ENCODE results near the gene BIRC7.

Gene BIRC7

GRCh38 chr20:63268256-63268655, 32.6 kb downstream of the BIRC7 start:
- Histone ChIP-seq H3K27me3 (ENCODE audit: insufficient read depth, insufficient read length) (no peaks in the 10 kb centered on the region), H3K36me3 (ENCODE audit: insufficient read depth, insufficient read length, low read length) (peaks cover 12% of the 10 kb centered on the region), H3K9me3 (ENCODE audit: insufficient read depth, low read length) (no peaks in the 10 kb centered on the region), H3K4me1 (ENCODE audit: insufficient read depth, insufficient read length) (peaks cover 16% of the 10 kb centered on the region), H3K4me3 (ENCODE audit: insufficient read length, low read depth) (no peak overlapping the region), H3K9ac (ENCODE audit: insufficient read length, low read depth) (no peak overlapping the region)
- TF ChIP-seq ZNF274 (IDR thresholded peaks at IDR 0.05; ENCODE audit: low read depth, low read length): no peak
- TF ChIP-seq YY1 (IDR thresholded peaks at IDR 0.05; ENCODE audit: insufficient read depth, insufficient read length): no peak
- no peak for TF ChIP-seq SUZ12 (IDR thresholded peaks at IDR 0.05; ENCODE audit: extremely low read depth, insufficient read depth, insufficient read length)
- DNase-seq (ENCODE audit: low read depth, low spot score): no peak

DNA sequence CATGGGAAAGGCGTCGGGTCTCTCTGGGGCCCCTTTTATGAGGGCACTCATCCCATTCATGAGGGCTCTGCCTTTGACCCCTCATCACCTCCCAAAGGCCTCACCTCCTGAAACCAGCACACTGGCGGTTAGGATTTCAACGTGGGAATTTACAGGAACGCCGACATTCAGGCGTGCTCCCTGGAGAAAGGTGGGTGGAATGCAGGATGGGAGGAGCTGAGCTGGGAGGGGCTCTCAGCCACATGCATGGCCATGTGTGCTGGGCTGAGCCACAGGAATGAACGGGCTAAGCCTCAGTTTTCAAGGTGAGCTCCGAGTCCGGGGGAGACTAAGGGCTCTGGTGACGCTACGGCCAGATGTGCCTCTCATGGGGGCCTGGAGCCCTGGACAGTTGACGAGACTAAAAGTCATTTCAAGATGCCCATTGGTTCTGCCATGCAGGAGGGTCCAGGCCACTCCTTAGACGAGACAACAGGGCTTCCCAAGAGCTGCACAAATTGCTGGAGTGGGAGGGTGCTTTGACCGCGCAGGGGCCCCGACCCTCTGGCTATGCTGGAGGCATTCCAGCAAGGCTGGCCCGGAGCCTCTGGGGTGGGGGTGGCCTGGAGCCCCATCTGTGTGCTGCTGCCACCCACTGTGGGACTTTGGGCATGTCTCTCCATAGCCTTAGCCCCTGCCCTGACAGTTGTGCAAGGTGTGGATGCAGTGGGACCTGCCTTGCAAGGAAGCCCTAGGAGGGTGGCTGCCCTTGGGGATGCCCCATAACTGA, 33.1 kb downstream of the BIRC7 start:
- H3K27me3 ChIP-seq (ENCODE audit: insufficient read depth, insufficient read length): no peaks in the 10 kb centered on the region
- no peak overlapping the region for H3K9ac ChIP-seq (ENCODE audit: insufficient read length, low read depth)
- TF ChIP-seq SUZ12 (IDR thresholded peaks at IDR 0.05; ENCODE audit: extremely low read depth, insufficient read depth, insufficient read length) (no peak), ZNF274 (IDR thresholded peaks at IDR 0.05; ENCODE audit: low read depth, low read length) (no peak), YY1 (IDR thresholded peaks at IDR 0.05; ENCODE audit: insufficient read depth, insufficient read length) (no peak)
- H3K9me3 ChIP-seq (ENCODE audit: insufficient read depth, low read length): no peaks in the 10 kb centered on the region
- H3K4me1 ChIP-seq (ENCODE audit: insufficient read depth, insufficient read length): peaks cover 19% of the 10 kb centered on the region
- DNase-seq (ENCODE audit: low read depth, low spot score): no peak
- peaks cover 15% of the 10 kb centered on the region for H3K36me3 ChIP-seq (ENCODE audit: insufficient read depth, insufficient read length, low read length)
- H3K4me3 ChIP-seq (ENCODE audit: insufficient read length, low read depth): no peak overlapping the region

- Histone ChIP-seq H3K9ac (ENCODE audit: insufficient read length, low read depth) (no peak overlapping the region), H3K27me3 (ENCODE audit: insufficient read depth, insufficient read length) (no peaks in the 10 kb centered on the region), H3K4me3 (ENCODE audit: insufficient read length, low read depth) (no peak overlapping the region), H3K4me1 (ENCODE audit: insufficient read depth, insufficient read length) (peaks cover 26% of the 10 kb centered on the region), H3K36me3 (ENCODE audit: insufficient read depth, insufficient read length, low read length) (peaks cover 21% of the 10 kb centered on the region), H3K9me3 (ENCODE audit: insufficient read depth, low read length) (no peaks in the 10 kb centered on the region)
- TF ChIP-seq YY1 (IDR thresholded peaks at IDR 0.05; ENCODE audit: insufficient read depth, insufficient read length): no peak
- no peak for DNase-seq (ENCODE audit: low read depth, low spot score)
Measured at GRCh38 chr20:63269724-63270123, 34.0 kb downstream of the BIRC7 start.

DNA sequence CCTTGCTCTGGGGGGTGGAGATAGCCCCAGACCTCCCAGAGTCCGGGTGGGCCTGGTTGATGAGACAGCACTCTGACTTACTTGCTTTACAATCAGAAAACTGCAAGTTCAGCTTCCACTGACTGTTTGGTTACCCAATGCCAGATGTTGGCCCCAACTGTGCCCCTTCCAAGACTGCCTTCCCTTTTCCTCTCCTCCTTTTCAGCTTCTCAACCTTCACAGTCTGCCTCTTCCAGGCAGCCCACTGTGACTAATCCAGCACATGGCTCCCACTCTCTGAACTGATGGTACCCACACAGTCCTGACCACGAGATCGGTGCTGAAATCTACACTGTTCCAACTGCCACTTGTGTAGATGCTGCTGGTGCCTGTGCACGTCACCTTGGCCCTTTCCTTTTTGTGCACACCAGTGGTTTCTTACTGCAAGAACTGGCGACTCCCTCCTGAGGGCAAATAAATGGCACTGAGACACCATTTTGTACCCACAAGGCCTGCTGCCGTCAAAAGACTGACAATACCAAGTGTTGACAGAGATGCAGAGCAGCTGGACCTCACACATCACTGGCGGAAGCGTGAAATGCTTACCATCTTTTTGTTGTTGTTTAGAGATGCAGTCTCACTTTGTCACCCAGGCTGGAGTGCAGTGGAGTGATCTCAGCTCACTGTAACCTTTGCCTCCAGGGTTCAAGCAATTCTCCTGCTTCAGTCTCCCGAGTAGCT, 35.1 kb downstream of the BIRC7 start:
- no peaks in the 10 kb centered on the region for H3K27me3 ChIP-seq (ENCODE audit: insufficient read depth, insufficient read length)
- DNase-seq (ENCODE audit: low read depth, low spot score): no peak
- no peaks in the 10 kb centered on the region for H3K9me3 ChIP-seq (ENCODE audit: insufficient read depth, low read length)
- H3K36me3 ChIP-seq (ENCODE audit: insufficient read depth, insufficient read length, low read length): peaks cover 32% of the 10 kb centered on the region
- H3K4me1 ChIP-seq (ENCODE audit: insufficient read depth, insufficient read length): peaks cover 29% of the 10 kb centered on the region
- H3K4me3 ChIP-seq (ENCODE audit: insufficient read length, low read depth): no peak overlapping the region
- no peak for TF ChIP-seq SUZ12 (IDR thresholded peaks at IDR 0.05; ENCODE audit: extremely low read depth, insufficient read depth, insufficient read length)
- no peak for TF ChIP-seq YY1 (IDR thresholded peaks at IDR 0.05; ENCODE audit: insufficient read depth, insufficient read length)
- TF ChIP-seq ZNF274 (IDR thresholded peaks at IDR 0.05; ENCODE audit: low read depth, low read length): no peak
- H3K9ac ChIP-seq (ENCODE audit: insufficient read length, low read depth): no peak overlapping the region

- Histone ChIP-seq H3K9ac (ENCODE audit: insufficient read length, low read depth) (peak within 1 kb of the TSS; percentile 91), H3K27me3 (ENCODE audit: insufficient read depth, insufficient read length) (no peaks in the 10 kb centered on the region), H3K9me3 (ENCODE audit: insufficient read depth, low read length) (no peaks in the 10 kb centered on the region), H3K4me1 (ENCODE audit: insufficient read depth, insufficient read length) (peaks cover 28% of the 10 kb centered on the region), H3K36me3 (ENCODE audit: insufficient read depth, insufficient read length, low read length) (peaks cover 48% of the 10 kb centered on the region), H3K4me3 (ENCODE audit: insufficient read length, low read depth) (peak within 1 kb of the TSS; percentile 90)
- DNase-seq (ENCODE audit: low read depth, low spot score): peak; percentile 90
- no peak for TF ChIP-seq YY1 (IDR thresholded peaks at IDR 0.05; ENCODE audit: insufficient read depth, insufficient read length)
- TF ChIP-seq SUZ12 (IDR thresholded peaks at IDR 0.05; ENCODE audit: extremely low read depth, insufficient read depth, insufficient read length): no peak
- no peak for TF ChIP-seq ZNF274 (IDR thresholded peaks at IDR 0.05; ENCODE audit: low read depth, low read length)
Measured at GRCh38 chr20:63272105-63273058, 36.7 kb downstream of the BIRC7 start, which contains the start of gene ARFGAP1. TSS of gene ARFGAP1 (plus strand) at chr20:63272813. CDS start at chr20:63275581, 2,768 bp downstream.

- Histone ChIP-seq H3K4me1 (ENCODE audit: insufficient read depth, insufficient read length) (peaks cover 23% of the 10 kb centered on the region), H3K4me3 (ENCODE audit: insufficient read length, low read depth) (peak overlapping the region; percentile 90), H3K9ac (ENCODE audit: insufficient read length, low read depth) (peak overlapping the region; percentile 91), H3K27me3 (ENCODE audit: insufficient read depth, insufficient read length) (no peaks in the 10 kb centered on the region), H3K36me3 (ENCODE audit: insufficient read depth, insufficient read length, low read length) (peaks cover 55% of the 10 kb centered on the region), H3K9me3 (ENCODE audit: insufficient read depth, low read length) (no peaks in the 10 kb centered on the region)
- TF ChIP-seq ZNF274 (IDR thresholded peaks at IDR 0.05; ENCODE audit: low read depth, low read length) (no peak), SUZ12 (IDR thresholded peaks at IDR 0.05; ENCODE audit: extremely low read depth, insufficient read depth, insufficient read length) (no peak), YY1 (IDR thresholded peaks at IDR 0.05; ENCODE audit: insufficient read depth, insufficient read length) (no peak)
- no peak for DNase-seq (ENCODE audit: low read depth, low spot score)
Measured at GRCh38 chr20:63273059-63273579, 37.4 kb downstream of the BIRC7 start.

Measured in NT2/D1 (cell line).